Mesendoderm (in vitro differentiated cells): ENCODE measurements around the gene ADAM12.

Experiments used
- DNase-seq: peaks from one replicate; pipeline ENCODE4 v3.0.0; 2013
- H2AK5ac ChIP-seq: 2 replicates; pipeline ENCODE4 v1.6.1; 2013; ENCODE audit warnings: low read length, inconsistent platforms
- H2BK120ac ChIP-seq: 2 replicates; pipeline ENCODE4 v1.6.1; 2013; ENCODE audit warnings: low read depth, mild to moderate bottlenecking, low read length, moderate library complexity, mixed read lengths
- H2BK15ac ChIP-seq: replicated peaks from 2 replicates; pipeline ENCODE4 v1.6.1; 2013; ENCODE audit warnings: low read depth, mild to moderate bottlenecking, moderate library complexity
- H2BK5ac ChIP-seq: 2 replicates; pipeline ENCODE4 v1.6.1; 2013; ENCODE audit warnings: low read length, inconsistent platforms
- H3K18ac ChIP-seq: 2 replicates; pipeline ENCODE4 v1.6.1; 2013; ENCODE audit warnings: mild to moderate bottlenecking, low read length, mixed read lengths
- H3K23ac ChIP-seq: one replicate; pipeline ENCODE4 v1.6.1; 2013; ENCODE audit warnings: low read length
- H3K27ac ChIP-seq: 2 replicates; pipeline ENCODE4 v1.5.1; 2013; ENCODE audit warnings: low read depth, mild to moderate bottlenecking, inconsistent platforms, low read length, moderate library complexity
- H3K27me3 ChIP-seq: 2 replicates; pipeline ENCODE4 v1.6.1; 2013; ENCODE audit warnings: low read length, control low read depth, mild to moderate bottlenecking, inconsistent platforms; ENCODE audit not compliant: insufficient read depth, poor library complexity
- H3K36me3 ChIP-seq: 2 replicates; pipeline ENCODE4 v1.6.1; 2013; ENCODE audit warnings: low read length, inconsistent platforms; ENCODE audit not compliant: control insufficient read depth, insufficient read depth
- H3K4ac ChIP-seq: one replicate; pipeline ENCODE4 v1.6.1; 2013; ENCODE audit warnings: low read depth, mild to moderate bottlenecking, low read length, moderate library complexity
- H3K4me1 ChIP-seq: 2 replicates; pipeline ENCODE4 v1.6.1; 2013; ENCODE audit warnings: low read depth, low read length, inconsistent platforms; ENCODE audit not compliant: control insufficient read depth
- H3K4me2 ChIP-seq: 2 replicates; pipeline ENCODE4 v1.6.1; 2013; ENCODE audit warnings: low read length
- H3K4me3 ChIP-seq: 2 replicates; pipeline ENCODE4 v1.5.1; 2013; ENCODE audit warnings: mild to moderate bottlenecking, low read length
- H3K56ac ChIP-seq: one replicate; pipeline ENCODE4 v1.6.1; 2013; ENCODE audit warnings: low read length
- H3K79me1 ChIP-seq: 2 replicates; pipeline ENCODE4 v1.6.1; 2013; ENCODE audit warnings: low read length, inconsistent platforms
- H3K79me2 ChIP-seq: 2 replicates; pipeline ENCODE4 v1.6.1; 2013; ENCODE audit warnings: mild to moderate bottlenecking, low read length; ENCODE audit not compliant: control insufficient read depth, insufficient read depth
- H3K9ac ChIP-seq: 2 replicates; pipeline ENCODE4 v1.6.1; 2013; ENCODE audit warnings: low read length, inconsistent platforms
- H4K5ac ChIP-seq: one replicate; pipeline ENCODE4 v1.6.1; 2013; ENCODE audit warnings: low read length
- H4K8ac ChIP-seq: one replicate; pipeline ENCODE4 v1.6.1; 2013; ENCODE audit warnings: low read depth, mild to moderate bottlenecking, control low read depth, low read length, moderate library complexity
- WGBS: extraction: QIAGEN DNeasy Blood & Tissue Kit; methylation state at CpG from one replicate; pipeline ENCODE4 v1.1.7; 2013; ENCODE audit warnings: low lambda C conversion rate, missing lambda C conversion rate; ENCODE audit not compliant: insufficient coverage; ENCODE audit errors: extremely low coverage; 5-methylcytosine and 5-hydroxymethylcytosine counted together

The ADAM12 gene

GRCh38 chr10:125985557-125986240, 402.6 kb downstream of the ADAM12 start:
- no peak overlapping the region for H3K4me3 ChIP-seq
- no peak overlapping the region for H3K27ac ChIP-seq
- no peaks in the 10 kb centered on the region for H3K4me1 ChIP-seq
- no peaks in the 10 kb centered on the region for H3K79me2 ChIP-seq
- H2BK15ac ChIP-seq = no peak overlapping the region
- no peaks in the 10 kb centered on the region for H3K36me3 ChIP-seq
- no peak overlapping the region for H3K4me2 ChIP-seq
- H3K9ac ChIP-seq = no peak overlapping the region
- H3K79me1 ChIP-seq = no peaks in the 10 kb centered on the region
- H4K5ac ChIP-seq = no peak overlapping the region
- H2BK120ac ChIP-seq = no peak overlapping the region
- H2BK5ac ChIP-seq = no peak overlapping the region
- no peak overlapping the region for H4K8ac ChIP-seq
- no peak overlapping the region for H3K4ac ChIP-seq
- peak overlapping the region; percentile 4 for H3K23ac ChIP-seq
- no peaks in the 10 kb centered on the region for H3K27me3 ChIP-seq
- H3K56ac ChIP-seq = no peak overlapping the region
- DNase-seq = peak; percentile 32
- WGBS = no CpG with 5 or more reads among the region's 5 CpGs
- H2AK5ac ChIP-seq = no peak overlapping the region
- no peak overlapping the region for H3K18ac ChIP-seq

- Histone ChIP-seq H2BK120ac (no peak overlapping the region), H3K79me2 (no peaks in the 10 kb centered on the region), H3K27me3 (no peaks in the 10 kb centered on the region), H3K4ac (no peak overlapping the region), H3K23ac (no peak overlapping the region), H2BK5ac (no peak overlapping the region), H2BK15ac (no peak overlapping the region), H3K56ac (no peak overlapping the region), H3K4me3 (no peak overlapping the region), H4K8ac (no peak overlapping the region), H3K9ac (no peak overlapping the region), H3K4me2 (no peak overlapping the region), H4K5ac (no peak overlapping the region), H3K36me3 (no peaks in the 10 kb centered on the region), H3K18ac (no peak overlapping the region), H2AK5ac (no peak overlapping the region), H3K4me1 (no peaks in the 10 kb centered on the region), H3K27ac (no peak overlapping the region), H3K79me1 (no peaks in the 10 kb centered on the region)
- no peak for DNase-seq
- no CpG with 5 or more reads among the region's 6 CpGs for WGBS
Observed at GRCh38 chr10:125984865-125985495, 403.3 kb downstream of the ADAM12 start.

GRCh38 chr10:125984346-125984745, 403.9 kb downstream of the ADAM12 start:
- no peak overlapping the region for H3K23ac ChIP-seq
- H3K79me1 ChIP-seq = no peaks in the 10 kb centered on the region
- H3K27ac ChIP-seq = no peak overlapping the region
- no peak overlapping the region for H3K4me3 ChIP-seq
- no peak overlapping the region for H2BK5ac ChIP-seq
- no peaks in the 10 kb centered on the region for H3K79me2 ChIP-seq
- H2BK120ac ChIP-seq = no peak overlapping the region
- whole genome bisulfite sequencing = no CpG with 5 or more reads among the region's 4 CpGs
- no peak overlapping the region for H3K56ac ChIP-seq
- no peak overlapping the region for H3K18ac ChIP-seq
- no peak overlapping the region for H3K4me2 ChIP-seq
- H4K5ac ChIP-seq = no peak overlapping the region
- H3K4me1 ChIP-seq = no peaks in the 10 kb centered on the region
- H3K9ac ChIP-seq = no peak overlapping the region
- no peak overlapping the region for H2BK15ac ChIP-seq
- no peak overlapping the region for H4K8ac ChIP-seq
- no peak for DNase-seq
- no peak overlapping the region for H3K4ac ChIP-seq
- no peaks in the 10 kb centered on the region for H3K27me3 ChIP-seq
- no peaks in the 10 kb centered on the region for H3K36me3 ChIP-seq
- H2AK5ac ChIP-seq = no peak overlapping the region

GRCh38 chr10:125983656-125984055, 404.6 kb downstream of the ADAM12 start:
- no peak overlapping the region for H4K5ac ChIP-seq
- no peak overlapping the region for H3K18ac ChIP-seq
- no peaks in the 10 kb centered on the region for H3K4me1 ChIP-seq
- H3K27ac ChIP-seq = no peak overlapping the region
- no peak overlapping the region for H4K8ac ChIP-seq
- no peak overlapping the region for H3K4me3 ChIP-seq
- peak; percentile 18 for DNase-seq
- no peak overlapping the region for H2BK120ac ChIP-seq
- no peaks in the 10 kb centered on the region for H3K27me3 ChIP-seq
- H3K23ac ChIP-seq = no peak overlapping the region
- H3K79me2 ChIP-seq = no peaks in the 10 kb centered on the region
- no peak overlapping the region for H2BK15ac ChIP-seq
- WGBS = no CpG with 5 or more reads among the region's 5 CpGs
- no peak overlapping the region for H3K56ac ChIP-seq
- no peaks in the 10 kb centered on the region for H3K79me1 ChIP-seq
- H3K4ac ChIP-seq = no peak overlapping the region
- no peak overlapping the region for H2BK5ac ChIP-seq
- H3K4me2 ChIP-seq = no peak overlapping the region
- no peak overlapping the region for H3K9ac ChIP-seq
- no peak overlapping the region for H2AK5ac ChIP-seq
- H3K36me3 ChIP-seq = no peaks in the 10 kb centered on the region

- WGBS = no CpG with 5 or more reads among the region's 6 CpGs
- Histone ChIP-seq H2BK120ac (no peak overlapping the region), H2AK5ac (no peak overlapping the region), H3K36me3 (no peaks in the 10 kb centered on the region), H3K79me1 (no peaks in the 10 kb centered on the region), H3K56ac (no peak overlapping the region), H3K27ac (no peak overlapping the region), H3K4me2 (no peak overlapping the region), H2BK5ac (no peak overlapping the region), H4K8ac (no peak overlapping the region), H3K27me3 (no peaks in the 10 kb centered on the region), H3K18ac (no peak overlapping the region), H3K79me2 (no peaks in the 10 kb centered on the region), H3K4me3 (no peak overlapping the region), H4K5ac (no peak overlapping the region), H2BK15ac (no peak overlapping the region), H3K4me1 (no peaks in the 10 kb centered on the region), H3K9ac (no peak overlapping the region), H3K23ac (no peak overlapping the region), H3K4ac (no peak overlapping the region)
- no peak for DNase-seq
Observed at GRCh38 chr10:125983161-125983560, 405.1 kb downstream of the ADAM12 start.
